ENCODE results near the gene HINT3.
"Not testable (repeated sequence)": the region's sequence is repeated elsewhere in the genome, so short reads cannot be mapped to it uniquely, and the experiment has no call there.

HINT3 gene

DNA sequence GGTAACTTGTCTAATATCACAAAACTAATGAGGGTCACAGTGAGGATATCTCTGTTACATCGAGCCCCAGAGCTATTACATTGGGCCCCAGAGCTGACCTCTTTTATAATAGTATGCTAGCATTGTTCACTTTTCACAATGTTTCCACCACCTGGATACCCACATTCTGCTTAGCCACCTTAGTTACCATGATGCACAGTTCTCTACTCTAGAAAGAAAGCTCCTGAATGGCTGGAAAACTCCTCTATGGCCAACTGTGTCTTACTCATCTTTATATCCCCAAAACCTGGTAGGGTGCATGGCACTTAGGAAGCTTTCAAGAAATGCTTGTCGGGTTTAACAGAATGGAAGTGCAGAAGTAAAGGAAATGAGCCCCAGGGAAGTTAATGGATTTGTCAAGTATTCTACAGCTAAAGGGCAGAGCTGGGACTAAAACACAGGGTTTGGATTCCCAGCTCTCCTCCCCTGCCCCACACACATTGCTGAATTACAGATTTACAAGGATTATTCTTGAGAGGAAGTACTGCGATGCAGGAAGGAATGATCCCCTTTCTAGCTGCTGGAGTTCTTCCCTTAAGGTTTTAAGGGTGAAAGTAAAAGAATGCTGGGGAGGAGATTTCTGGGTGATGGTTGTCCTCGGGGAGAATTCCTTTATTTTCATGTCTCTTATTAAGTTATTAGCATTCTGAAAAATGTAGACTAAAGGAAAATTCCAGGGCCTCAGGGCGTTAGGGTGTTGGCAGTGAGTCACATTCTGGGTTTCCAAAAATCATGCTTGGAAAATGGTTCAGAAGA lies 16.1 kb upstream of the HINT3 start:
- no peak for DNase-seq

DNA sequence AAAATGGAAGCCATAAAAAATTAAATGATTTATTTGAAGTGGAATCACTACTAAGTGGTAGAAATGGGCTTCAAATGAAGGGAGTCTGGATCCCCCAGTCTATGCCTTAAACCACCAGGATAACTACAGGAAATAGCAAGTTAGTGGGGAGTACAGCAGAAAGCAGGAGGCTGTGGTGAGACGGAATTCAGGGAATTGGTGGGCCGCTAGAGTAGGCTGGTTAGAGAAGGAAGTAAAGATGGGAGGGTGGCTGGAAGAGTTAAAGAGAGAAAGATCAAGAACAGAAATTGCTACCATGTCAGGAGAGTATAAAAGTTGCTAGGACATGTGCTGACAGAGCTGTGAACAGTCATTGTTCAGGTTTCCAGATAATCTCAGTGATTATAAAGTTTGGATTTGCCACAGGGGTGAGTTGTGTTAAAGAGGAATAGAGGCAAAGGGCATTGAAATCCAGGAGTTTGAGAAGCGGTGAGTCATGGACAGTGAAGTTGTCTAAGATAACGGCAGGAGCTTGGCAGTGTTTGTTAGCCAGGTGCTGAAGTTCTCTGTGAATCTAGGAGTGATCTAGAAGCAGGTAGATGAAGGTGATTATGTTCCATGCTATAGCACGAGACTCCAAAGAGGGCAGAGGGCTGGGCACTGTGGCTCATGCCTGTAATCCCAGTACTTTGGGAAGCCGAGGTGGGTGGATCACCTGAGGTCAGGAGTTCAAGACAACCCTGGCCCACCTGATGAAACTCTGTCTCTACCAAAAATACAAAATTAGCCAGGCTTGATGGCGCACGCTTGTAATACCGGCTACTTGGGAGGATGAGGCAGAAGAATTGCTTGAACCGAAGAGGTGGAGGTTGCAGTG lies 13.7 kb upstream of the HINT3 start:
- DNase-seq = no peak

DNA sequence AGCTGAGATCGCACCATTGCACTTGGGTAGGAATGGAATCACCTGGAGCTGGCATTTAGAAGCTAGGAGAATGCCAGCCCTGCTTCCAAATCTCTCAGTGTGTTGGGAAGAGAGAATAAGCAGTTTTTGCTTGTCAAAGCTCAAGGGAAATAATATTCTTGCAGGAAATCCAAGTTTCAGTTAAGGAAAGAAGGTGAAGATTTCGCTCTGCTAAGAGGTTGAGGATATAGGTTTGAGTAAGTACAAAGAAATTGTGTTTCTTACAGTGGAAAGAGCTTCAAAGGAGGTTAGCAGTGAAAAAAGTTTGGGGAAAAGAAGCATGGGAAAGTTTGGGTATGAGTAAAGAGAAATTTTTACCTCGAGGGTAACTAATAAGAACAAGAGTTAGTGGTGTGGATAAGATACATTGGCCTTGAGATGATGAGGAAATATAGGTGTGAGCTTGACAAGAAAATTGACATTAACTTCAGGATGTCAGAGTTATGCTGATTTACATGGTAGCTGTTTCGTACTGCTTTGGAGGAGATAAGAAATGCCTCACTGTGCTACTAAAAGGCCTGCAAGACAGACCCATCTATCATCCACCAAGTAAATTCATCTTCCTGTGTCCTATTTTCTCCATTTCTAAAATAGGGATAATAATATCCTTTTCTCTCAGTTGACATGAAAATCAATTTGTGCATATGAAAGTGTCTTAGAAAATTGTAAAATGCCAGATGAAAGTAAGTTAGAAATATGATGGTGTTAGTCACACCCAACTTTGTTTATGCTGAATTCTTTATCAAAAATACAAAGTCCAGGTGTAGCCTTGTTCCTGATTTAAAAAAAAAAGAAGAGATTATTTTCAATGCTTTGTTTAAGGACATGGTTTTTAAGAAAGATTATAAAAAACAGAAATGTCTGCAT lies 12.8 kb upstream of the HINT3 start:
- no peak for DNase-seq

DNA sequence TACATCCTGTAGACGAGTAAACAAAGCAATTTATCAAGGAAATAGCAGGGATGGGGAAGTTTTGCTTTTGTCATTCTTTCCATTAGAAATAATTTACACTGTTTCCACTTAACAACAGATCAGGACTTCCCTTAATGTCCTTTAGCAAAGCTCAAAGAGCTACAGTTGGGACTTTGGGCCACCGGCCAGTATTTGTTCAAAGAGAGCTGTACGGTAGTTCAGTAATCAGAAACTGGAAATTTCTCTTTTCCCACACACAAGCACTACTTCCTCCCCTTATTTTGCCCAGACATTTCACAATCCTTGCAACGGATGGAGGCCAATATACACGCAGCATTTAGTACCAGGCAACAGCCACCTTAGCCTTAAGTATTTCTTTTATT lies 12.1 kb upstream of the HINT3 start:
- peak; percentile 43 for DNase-seq

DNA sequence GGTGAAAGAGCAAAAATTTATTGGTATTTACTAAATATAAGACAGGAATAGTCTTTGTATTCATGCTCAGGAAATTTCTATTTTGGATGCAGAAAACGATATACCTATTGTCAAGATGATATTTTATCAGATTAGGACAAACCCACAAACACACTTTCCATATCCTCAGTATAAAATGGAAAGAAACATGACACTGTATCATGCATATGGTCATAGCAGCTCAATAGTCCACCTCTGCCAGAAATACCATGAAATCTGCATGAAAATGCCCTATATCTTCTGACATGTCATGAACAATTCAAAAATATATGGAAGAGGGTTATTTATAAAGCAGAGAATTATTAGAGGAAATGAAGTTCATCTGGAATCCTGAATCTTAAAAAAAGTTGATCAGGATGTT lies 11.7 kb upstream of the HINT3 start:
- no peak for DNase-seq

DNA sequence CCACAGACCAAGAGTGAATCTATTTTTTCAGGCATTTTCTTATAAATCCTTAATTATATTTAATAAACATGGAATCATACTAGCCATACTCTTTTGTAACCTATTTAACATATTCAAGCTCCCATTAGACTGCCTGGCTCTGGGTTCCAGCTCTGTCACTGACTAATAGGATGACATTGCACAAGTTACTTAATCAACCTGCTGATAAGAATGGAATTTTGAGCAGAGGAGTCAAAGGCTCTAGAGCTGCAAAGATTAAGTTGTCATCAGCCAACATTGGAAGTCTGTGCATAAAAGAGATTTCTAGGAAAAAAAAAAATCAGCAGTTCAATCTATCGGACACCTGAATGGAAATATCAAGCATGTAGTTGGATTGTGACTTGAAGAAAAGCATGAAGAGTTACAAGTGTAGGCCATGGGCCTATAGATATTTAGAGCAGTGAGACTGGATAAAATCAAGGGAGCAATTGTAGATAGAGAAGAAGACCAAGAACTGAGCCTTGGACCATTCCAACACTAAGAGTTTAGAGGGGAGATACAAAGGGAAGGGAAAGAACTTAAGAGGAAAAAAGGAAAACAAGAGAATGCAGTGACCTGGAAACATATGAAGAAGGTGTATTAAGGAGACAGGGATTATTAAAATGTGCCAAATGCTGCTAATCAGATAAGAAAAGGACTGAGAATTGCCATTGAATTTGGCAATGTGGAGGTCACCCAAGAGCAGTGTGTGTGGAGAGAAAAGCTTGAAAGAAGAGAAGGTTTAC lies 11.0 kb upstream of the HINT3 start:
- DNase-seq = no peak

DNA sequence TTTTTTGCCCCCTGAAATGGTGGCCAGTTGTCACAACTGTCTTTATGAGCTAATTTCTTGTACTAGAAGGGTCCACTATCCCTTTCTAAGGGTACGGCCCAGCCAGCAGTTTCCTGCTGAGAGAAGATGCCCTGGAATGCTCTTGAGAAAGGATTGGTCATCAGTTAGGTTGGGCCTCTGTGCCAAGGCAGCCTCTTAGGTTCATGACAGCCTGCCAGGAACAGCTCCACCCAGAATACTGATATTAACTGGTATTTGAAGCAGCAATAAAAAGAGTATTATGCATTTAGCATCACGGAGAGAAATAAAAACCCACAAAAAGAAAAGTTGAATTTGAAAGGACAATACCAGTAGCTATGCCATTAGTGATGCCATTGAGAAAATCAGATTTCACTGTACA lies 9.0 kb upstream of the HINT3 start:
- no peak for DNase-seq

DNA sequence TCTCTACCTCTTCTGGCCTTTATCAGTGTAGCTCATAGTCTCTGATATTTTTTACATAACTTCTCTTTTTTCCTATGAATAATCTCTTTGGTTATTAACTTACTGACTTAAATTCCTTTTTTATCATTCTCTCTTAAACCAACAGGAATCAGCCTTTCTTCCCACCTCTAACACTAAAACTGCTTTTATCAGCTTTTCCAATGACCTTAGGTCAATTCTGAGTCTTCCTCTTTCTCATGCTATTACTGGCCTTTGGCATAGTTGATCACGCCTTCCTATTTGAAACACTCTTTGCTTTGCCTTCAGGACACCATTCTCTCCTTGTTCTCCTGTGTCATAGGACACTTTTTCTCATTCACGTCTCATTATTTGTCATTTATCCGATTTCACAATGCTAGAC lies 8.1 kb upstream of the HINT3 start:
- DNase-seq = no peak

DNA sequence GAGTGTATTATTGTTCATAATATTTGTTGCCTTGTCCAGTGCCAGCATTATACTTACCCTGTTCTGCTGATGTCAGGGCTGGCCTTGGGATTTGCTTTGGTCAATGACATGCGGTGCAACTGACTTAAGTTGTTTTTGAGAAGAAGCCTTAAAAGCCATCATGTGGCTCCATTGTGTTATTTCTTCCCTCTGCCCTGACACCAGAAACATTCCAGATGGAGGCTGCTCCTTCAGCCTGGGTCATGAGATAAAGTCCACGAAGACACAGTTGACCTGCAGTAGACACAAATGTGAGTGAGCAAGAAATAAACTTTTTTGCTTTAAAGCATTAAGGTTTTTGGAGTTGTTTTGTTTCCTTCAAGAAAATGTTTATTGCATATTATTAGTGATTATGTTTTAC lies 7.5 kb upstream of the HINT3 start:
- DNase-seq = no peak

DNA sequence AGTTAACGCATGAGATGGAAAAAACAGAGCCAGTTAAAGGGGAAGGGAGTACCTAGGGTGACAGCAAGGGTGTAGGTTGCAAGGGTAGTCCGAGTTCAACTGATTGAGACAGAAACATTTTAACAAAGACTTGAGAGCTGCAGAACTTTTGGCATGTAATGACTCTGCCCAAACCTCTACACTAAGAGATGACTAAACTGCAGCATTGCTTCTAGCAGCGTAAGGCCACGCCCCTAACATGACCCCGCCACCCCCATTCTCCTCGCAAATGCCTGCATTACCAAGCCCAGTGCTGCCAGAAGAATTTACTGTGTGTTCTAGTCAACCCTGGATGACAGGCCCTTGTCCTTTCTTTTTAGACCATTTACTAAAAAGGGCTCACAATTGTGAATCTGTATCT lies 6.3 kb upstream of the HINT3 start:
- no peak for DNase-seq

DNA sequence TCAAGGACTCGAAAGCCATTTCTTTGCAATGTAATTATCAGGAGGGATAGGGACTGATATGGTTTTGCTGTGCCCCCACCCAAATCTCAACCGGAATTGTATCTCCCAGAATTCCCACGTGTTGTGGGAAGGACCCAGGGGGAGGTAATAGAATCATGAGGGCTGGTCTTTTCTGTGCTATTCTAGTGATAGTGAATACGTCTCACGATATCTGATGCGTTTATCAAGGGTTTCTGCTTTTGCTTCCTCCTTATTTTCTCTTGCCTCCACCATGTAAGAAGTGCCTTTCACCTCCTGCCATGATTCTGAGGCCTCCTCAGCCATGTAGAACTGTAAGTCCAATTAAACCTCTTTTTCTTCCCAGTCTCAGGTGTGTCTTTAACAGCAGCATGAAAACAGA lies 5.9 kb upstream of the HINT3 start:
- DNase-seq = not testable (repeated sequence)

DNA sequence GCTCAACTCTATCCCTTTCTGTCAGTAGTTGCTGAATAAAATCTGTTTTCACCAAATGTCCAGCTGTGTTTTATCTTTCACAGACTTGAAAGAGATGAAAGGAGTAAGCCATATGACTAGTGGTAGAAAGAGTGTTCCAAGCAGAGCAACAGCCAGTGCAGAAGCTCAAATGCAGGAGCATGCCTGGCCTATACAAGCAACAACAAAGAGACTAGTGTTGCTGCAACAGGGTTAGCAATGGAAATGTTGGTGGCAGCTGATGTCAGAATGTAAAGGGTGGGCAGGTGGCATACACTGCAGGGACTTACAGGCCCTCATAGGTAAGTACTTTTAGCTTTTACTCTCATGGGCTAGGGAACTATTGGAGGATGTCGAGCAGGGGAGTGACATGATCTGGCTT lies 5.2 kb upstream of the HINT3 start:
- no peak for DNase-seq

DNA sequence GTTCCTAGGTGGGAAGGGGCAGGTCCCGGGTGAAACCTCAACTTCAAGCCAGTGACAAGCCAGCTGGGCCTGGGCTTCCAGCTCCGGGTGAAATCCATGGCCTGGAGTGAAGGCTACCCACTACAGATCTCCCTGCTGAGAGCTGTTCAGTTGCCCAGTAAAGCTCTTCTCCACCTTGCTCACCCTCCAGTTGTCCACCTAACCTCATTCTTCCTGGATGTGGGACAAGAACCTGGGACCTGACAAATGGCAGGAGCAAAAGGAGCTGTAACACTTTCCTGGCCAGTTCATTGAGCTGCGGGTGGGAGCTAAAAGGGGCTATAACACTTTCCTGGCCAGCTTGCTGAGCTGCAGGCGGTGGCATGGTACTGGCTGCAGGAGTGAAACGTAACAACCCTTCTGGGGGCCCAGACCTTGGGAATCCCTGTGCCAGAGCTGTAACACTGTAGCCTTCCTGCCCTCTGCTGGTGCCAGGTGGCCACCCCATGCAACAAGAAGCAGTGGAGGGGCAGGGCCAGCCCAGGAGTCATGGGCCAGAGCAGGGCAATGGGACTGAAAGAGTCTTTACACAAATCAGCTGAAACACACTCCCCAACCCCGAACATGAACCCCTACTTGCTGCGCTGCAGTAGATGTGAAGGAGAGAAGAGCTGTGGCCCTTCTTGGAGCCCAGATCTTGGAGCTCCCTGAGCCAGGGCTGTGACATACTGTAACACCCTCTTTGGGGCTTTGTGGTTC lies 3.6 kb upstream of the HINT3 start:
- DNase-seq = no peak

DNA sequence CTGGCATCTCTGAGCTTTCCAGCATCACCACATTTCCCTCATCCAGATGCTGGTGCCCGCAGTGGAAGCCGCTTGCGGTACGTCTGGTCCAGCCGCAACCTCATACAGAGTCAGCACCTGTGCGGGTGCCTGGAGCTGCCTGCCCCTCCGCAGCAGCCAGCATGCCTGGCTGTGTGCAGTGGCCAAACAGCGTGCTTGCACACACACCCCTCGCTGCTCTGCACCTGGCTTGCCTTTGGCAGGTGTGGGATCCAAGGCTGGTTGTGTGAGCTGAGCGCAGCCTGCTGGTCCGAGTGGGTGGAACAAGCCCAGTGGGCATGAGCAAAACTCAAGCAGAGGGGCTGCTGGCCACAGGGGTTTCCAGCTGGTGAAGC lies 3.1 kb upstream of the HINT3 start:
- DNase-seq = no peak

DNA sequence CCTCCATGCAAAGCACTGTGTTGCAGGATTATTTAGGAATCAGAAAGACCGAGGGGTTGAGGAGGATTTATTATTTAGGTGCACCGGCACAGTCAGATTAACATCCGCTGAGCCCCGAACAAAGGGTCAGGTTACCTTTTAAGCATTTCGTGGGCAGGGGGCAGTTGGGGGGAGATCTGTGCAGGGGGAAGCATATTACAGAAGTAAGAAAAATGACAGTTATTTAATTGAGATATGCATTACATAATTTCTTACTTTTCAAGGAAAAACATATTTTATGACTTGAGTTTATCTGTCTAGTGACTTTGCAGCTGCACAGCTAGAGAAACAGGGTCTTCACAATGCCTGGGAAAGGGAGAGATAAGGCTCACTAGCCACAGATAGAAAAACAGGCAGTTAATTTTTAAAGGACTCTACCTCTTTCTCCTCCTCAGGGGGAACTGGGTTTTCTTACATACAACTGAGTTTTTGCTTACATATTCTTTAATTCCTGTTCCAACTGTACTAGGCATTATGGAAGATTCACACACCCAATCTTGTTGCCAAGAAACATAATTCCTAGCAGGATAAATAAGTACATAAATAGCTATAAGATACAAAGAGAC lies 1.7 kb upstream of the HINT3 start:
- no peak for DNase-seq

DNA sequence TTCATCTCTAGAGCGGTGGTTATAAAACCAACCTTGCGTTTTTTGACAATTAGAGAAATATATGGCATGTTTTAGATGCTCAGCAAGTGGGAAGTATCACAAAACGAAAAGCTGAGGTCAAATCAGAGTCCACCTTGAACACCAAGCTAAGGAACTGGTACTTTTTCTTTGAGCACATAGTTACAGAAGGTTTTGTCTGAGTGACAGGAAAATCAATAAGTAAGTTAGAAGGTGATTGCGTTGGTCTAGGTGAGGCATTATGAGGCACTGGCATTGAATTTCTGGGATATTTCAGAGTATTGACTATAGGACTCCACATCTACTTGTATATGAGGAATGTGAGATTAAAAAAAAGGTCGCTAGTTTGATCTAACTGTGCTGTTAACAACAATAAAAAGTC lies 597 bp upstream of the HINT3 start:
- DNase-seq = no peak

DNA sequence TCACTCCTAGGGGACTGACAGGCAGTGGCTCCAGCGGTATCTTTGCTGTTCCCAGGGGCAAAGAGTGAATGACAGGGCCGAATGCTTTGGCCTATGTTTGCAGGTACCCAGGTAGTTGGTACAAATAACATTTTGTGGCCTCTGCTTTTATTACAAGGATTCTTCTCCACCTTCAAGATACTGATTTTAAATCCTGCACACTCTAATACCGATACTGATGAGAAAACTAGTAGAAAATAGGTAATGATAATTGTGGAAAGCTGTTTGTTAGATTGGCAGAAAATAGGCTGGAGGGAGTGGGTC lies 772 bp downstream of the HINT3 start:
- DNase-seq = no peak

DNA sequence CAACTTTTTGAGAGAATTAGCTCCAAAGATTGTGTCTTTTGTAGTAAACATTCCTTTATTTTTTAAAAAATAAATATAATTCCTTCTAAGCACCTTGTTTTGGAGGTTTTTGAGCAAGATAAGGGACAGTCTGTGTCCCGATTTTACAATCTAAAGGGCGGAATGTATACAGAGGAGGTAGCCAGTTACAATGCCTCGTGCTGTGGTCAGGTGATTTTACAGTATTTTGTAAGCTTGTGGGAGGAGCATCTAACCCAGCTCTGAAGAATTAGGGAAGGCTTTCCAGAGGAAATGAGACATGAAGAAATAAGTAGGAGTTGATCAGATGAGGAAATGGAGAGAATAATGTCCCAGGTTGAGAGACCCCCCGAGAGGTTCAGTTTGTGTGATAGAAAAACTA lies 1.3 kb downstream of the HINT3 start:
- DNase-seq = no peak

DNA sequence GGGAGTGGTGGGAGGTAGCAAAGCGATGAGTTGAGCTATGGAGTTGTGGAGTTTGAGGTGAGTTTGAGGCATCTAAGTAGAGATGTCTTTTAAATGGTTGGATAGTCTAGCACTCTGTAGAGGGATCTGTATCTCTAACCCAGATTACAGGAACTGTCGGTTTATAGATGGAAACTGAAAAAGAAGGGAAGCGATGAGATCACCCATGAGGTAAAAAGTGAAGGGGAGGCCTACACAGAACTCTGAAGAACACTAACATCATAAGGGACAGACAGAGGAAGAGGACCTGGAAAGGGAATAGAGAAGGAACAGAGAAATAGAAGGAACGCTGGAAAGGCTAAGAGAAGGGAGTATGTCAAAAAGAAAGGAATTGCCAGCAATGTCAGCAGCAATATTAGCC lies 2.5 kb downstream of the HINT3 start:
- DNase-seq = no peak

DNA sequence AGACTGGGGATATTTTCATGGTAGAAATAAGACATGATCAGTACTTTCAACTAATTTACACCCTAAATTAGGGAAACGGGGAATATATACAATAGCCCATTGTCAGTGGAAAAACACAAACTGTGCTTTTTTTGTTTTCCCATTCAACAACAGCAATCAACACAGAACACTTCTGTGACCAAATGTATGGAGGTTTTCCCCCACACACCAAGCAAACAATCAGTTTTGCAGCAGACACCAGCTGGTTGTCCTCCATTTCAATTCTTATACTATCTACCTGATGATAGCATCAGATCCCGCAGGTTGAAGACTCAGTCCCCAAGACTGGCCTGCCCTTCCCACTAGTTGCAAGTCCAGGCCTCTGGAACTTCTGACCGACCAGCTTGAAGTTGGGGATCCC lies 4.5 kb downstream of the HINT3 start:
- DNase-seq = no peak

DNA sequence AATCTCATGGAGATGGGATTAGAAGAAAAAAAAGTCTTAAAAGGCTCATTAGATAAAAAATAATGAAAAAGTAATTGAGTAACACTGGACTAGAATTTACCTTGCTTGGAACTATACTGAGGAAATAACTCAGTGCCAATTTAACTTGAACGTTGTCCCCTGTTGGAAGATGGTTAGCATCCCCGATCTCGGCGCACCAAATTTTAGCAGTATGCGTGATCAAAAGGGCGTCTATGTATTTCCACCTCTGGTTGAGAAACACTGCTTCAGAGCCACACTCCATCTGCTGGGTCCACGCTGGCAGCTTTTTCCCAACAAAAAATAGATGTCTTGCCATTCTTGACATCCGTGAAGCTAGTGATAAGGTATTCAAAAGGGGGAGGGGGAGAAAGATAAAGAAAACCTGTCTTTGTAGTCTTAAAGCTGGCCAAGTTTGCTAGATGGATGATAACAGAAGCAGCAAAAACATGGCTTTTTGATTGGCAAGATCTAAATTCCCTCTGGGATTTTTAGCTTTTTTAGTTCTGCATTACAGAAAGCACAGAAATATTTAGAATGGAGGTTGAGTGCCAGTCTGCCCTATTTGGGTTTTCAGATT lies 6.4 kb downstream of the HINT3 start:
- DNase-seq = no peak

Measured in femur (tissue), 1 donor.